Left hindlimb (tissue), 1 donor: ENCODE measurements around the gene RHOG.
"Not testable (repeated sequence)": the region's sequence is repeated elsewhere in the genome, so short reads cannot be mapped to it uniquely, and the experiment has no call there.

Experiments
- DNase-seq: peaks from one replicate; pipeline ENCODE4 v3.0.0-alpha.2; 2018

Gene RHOG

DNA sequence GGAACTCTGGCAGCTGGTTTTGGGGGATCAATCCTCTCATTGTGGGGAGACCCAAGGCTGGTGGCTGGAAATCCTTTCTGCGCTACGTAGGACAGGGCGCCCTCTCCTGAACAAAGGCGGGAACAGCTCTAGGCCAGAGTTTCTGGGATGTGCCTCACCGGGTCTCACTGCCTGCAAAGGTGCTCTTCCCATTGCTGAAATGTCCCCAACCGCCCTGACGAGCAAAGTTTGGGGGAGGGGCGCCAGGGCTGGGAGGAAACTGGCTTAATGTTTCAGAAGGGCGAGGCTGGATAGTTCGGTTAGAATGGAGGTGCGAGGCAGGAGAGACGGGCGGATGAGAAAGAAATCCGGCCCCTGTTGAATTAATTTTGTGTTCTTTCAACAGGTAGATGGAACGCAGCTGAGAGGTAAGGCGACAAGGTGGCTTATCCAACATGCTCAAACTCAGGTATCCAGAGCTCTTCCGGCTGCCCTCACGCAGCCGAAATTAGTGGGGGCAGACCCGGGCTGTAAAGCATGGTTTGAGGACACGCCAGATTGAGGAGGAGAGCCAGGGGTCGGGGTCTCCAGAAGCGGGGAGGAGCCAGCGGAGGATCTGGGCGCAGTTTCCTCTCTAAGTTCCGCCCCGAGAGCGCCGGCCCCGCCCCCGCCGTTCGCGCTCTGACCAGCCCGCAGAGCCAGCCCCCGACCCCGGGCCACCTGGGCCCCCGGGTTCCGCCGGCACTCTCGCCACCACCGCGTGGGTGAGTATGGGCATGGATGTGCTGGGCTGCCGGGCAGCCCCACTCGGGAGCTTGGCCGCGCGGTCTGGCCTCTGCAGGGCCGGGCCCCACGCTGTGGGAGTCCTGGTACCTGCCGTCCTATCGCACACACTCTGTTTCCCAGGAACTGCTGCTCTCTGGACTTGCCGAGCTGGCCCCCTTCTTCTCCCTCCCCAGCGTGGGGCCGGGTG is 32.6 kb downstream of the RHOG start, which contains the start of gene PGAP2:
Gene PGAP2 (plus strand): TSS at position 652 of the 952 bp plus-strand sequence. CDS start 2,700 bp downstream, outside the sequence.
- DNase-seq = peak; percentile 76

DNA sequence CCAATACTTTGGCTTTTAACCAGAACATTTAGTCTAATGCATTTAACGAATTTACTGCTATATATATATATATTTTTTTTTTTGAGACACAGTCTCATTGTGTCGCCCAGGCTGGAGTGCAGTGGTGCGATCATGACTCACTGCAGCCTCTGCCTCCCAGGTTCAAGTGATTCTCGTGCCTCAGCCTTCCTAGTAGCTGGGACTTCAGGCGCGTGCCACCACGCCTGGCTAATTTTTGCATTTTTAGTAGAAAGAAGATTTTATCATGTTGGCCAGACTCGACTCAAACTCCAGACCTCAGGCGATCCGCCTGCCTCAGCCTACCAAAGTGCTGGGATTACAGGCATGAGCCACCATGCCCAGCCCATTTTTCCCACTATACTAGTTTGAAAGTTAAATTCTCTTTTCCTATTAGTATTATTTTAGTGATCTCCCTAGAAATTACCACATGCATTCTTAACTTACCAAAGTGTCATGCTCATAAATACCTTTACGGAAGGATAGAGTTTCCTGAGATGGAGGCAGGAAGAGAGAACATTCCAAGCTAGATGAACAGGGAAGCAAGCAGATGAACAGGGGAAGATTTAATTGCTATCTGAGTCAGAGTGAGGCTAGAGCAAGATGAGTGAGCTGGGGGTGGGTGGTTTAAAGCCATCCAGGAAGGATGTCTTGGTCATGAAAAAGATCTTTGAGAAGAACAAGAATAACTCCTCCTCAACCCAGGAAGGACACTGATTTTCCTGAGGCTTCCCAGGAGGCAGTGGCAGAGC is 36.8 kb downstream of the RHOG start:
- no peak for DNase-seq

DNA sequence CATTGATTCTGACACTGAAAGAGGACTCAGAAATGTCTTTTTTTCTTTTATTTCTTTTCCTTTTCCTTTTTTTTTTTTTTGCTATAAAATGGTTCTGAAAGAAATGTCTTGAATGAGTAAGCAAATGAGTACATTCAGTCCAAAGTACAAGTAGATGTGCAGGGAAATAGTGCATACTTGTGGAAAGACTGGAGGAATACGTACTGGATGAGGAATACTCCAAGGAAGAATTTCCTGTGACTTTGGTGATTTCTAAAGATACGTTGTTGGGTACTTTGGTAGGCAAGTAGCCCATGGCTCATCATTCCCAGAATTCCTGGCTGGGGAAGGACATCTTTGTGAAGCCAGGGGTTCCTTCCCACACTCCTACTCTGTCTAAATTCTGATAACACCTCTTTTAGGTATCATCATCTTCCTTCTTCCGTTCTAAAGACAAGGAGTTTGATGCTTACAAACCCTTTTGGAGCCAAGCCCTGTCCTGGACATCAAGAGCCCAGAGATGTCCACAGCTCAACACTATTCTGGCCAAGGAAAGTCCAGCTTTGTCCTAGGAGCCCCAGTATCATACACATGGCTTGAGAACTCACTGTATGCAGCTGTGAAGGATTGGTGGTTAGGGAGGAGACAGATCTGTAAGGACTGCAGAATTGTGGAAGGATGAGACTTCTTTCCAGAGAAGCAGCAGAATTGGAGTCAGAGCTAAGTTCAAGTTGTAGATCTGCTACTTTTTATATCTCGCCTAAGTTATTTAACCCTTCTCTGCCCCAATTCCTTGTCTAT is 38.6 kb downstream of the RHOG start:
- no peak for DNase-seq

DNA sequence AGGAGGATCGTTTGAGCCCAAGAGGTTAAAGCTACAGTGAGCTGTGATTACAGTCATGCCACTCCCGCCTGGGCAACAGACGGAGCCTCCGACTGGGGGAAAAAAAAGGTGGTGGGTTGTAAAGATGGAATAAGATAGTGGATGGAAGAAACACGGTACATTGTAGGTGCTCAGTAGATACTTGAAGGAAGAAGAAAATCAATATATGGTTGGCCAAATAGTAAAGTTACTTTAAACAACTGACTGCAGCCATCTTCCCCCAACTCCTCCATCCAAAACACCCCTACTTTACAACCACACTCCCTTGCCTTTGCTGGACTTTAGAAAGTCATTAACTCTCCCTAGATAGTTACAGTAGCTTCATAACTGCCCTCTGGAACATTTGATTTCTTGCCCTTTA is 40.9 kb downstream of the RHOG start:
- DNase-seq = no peak

DNA sequence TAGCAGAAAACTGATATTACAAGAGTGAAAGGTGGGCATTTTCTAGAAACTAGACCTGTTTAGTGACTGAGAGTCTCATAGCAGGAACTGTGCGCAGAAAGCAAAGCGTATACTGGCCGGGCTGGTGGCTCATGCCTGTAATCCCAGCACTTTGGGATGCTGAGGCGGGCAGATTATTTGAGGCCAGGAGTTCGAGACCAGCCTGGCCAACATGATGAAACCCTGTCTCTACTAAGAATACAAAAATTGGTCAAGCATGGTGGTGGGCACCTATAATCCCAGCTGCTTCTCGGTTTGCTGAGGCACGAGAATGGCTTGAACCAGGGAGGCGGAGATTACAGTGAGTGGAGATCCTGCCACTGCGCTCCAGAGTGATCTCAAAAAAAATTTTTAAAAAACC is 41.6 kb downstream of the RHOG start:
- no peak for DNase-seq

DNA sequence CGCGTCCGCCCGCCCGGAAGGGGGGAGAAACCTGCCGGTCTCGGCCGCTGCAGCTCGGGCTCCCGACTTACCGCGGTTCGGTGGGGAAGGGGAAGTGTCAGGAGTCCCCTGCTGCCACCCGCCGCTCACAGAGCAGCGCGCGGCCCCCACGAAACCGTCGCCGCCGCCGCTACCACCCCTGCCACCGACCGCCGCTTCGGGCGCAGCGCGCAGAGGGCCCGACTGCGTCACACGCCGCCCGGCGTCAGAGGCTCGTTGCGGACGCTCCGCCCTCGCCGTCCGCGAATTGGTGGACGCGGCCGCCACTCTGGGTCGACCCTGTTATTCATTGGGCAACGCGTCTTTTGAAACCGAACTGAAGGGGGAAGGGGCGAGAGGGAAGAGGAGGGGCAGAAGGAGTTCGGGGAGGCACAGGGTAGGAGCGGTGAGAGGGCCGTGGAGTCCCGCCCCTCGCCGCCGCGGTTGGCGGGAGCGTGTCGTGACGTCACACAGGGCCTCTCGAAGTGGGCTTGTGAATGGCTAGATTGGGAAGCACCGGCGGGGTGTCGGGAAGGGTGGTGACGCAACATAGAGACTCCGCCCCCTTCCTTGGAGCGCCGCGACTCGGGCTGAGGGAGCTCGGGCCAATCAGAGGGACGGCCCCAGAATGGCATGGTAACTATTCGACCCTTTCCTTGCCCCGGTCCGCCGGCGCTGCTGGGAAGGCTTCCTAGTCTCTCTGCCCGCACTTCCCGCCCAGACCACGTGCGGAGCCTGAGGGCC is 43.2 kb downstream of the RHOG start, which contains the start of gene NUP98:
Gene NUP98 (minus strand): TSS at position 226 of the 762 bp plus-strand sequence. CDS start 15,437 bp downstream, outside the sequence.
- peak; percentile 100 for DNase-seq

DNA sequence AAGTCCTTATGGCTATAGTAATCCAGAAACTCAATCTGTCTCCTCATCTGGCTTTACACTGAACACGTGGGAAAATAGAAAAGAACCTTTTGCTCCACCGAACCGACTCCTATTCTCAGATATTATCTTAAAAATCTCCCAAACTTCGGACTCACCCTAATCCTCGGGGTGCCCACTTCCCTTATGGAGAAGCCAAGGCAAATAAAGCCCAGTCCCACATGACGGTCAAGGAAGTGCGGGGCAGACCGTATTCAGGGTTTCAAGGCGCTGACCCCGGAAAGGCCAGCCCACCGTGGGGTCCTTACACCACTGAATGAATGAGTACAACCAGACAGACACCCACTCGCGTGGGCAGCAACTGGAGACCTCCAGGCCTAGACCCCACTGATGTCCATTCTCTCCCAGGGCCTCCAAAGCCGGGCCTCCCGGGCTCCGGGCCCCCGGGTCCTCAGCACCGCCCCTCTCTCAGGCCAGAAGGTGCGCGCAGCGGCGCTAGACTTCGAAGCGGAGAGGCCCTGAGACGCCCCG is 43.9 kb downstream of the RHOG start:
- DNase-seq = no peak

DNA sequence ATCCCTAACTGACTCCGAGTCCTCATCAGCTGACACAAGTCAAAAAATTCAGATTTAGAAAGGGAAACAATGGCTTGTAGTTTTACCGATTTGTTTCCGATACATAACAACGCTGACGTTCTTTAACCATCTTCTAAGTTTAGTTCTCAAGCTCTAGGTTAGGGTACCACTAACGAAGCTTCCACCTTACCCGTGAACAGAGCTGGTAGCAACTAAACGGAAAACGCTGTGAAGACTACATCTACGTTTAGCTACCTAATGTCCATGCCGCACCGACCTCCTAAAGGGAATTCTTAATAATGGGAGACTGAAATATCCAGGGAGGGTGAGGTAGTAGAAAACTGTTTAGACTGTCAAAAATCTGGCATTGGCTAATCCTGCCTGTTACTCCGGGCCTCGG is 44.4 kb downstream of the RHOG start:
- no peak for DNase-seq

DNA sequence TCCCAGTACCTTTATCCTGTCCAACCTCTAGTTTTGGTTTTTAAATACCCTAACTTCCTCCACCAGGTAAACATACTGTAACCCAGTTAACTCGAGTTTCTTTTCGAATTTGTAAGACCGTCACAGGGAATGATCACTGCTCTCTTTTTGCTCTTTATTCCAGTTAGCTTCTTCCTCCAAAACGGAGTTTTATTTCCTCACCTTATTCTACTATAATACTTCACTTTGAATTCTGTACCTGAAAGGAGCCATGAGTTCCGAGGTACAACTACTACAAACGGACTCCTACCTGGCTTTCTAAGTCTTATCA is 44.8 kb downstream of the RHOG start:
- no peak for DNase-seq

DNA sequence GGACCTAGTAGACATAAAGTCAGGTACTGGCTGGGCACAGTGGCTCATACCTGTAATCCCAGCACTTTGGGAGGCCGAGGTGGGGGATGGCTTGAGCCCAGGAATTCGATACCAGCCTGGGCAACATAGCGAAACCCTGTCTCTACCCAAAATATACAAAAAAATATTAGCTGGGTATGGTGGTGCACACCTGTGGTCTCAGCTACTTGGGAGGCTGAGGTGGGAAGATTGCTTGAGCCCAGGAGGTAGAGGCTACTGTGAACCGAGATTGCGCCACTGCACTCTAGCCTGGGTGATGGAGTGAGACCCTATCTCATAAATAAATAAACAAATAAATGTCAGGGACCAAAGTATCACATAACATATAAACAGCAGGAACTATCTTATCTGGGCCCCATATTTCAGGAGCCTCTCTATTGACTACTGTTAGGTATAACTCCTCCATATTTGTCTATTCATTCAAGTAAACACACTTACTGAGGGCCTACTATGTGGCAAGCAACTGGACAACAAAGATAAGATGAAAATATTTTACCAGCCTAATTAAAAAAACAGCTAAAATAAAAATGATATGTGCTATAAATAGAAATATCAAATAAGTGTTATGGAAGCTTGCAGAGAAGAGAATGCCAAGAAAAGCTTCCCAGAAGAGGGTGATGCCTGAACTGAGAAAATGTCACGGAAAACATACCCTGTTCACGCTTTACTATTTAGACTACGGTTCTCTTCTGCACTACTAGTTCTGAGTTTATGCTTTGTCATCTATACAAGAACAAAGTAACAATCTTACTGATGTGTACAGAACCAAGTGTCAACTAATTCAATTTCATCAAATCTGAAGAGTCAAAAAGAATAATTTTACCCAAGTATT is 45.4 kb downstream of the RHOG start:
- no peak for DNase-seq

DNA sequence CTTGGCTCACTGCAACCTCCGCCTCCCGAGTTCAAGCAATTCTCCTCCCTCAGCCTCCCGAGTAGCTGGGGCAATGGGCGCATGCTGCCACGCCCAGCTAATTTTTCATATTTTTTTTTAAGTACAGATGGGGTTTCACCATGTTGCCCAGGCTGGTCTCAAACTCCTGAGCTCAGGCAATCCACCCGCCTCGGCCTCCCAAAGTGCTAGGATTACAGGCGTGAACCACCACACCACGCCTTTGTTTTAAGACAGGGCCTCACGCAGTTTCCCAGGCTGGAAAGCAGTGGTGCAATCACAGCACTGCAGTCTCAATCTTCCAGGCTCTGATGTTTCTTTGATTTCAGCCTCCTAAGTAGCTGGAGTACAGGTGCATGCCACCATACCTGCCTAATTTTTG is 46.4 kb downstream of the RHOG start:
- not testable (repeated sequence) for DNase-seq

DNA sequence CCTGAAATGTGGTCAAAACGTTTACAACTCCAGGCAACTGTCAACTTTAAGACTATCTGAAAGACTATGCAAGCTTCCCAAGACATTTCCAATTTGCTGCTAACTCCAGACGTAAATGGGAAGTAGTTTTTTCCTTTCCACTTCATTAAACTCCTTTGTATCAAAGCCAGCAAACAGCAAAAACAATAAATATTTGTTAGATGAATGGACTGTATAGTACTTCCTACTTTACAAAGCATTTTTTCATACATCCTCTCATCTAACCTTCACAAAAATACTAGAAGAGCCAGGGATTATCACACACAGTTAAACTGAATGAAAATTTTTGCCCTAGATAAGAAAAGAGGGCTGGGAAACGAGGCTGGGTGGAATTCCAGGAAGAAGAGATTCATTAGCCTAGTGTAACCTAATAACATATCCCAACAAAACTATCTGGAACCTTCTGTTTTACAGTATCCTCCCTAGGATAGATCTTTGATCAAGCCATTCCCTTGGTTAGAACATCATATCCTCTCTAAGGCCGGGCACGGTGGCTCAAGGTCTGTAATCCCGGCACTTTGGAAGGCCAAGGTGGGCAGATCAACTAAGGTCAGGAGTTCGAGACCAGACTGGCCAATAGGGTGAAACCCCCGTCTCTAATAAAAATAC is 53.9 kb downstream of the RHOG start:
- no peak for DNase-seq

DNA sequence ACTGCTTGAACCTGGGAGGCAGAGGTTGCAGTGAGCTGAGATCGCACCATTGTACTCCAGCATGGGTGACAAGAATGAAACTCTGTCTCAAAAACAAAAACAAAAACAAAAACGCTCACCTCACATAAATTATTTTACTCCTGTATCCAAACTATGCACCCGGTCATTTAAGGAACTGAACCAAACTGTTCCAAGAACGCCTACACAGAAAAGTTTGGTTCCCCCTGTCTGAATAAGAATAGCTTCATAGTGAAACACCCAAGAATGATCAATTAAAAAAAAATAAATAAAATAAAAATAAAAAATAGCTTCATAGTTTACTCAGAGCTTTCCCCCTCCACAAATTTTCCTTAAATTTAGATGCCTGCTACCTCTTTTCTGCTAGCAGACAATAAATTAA is 57.1 kb downstream of the RHOG start:
- DNase-seq = no peak

DNA sequence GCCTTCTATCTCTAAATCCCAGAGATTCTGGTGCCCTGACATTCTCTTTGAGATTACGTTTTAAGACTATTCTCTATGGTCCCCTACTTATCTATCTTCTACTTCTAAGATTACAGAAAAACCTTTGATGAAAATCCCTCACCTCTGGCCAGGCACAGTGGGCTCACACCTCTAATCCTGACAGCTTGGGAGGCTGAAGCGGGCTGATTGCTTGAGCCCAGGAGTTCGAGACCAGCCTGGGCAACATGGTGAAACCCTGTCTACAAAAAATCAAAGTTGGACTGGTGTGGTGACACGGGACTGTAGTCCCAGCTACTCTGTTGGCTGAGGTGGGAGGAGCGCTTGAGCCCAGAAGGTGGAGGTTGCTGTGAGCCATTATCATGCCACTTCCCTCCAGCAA is 57.8 kb downstream of the RHOG start:
- DNase-seq = no peak

DNA sequence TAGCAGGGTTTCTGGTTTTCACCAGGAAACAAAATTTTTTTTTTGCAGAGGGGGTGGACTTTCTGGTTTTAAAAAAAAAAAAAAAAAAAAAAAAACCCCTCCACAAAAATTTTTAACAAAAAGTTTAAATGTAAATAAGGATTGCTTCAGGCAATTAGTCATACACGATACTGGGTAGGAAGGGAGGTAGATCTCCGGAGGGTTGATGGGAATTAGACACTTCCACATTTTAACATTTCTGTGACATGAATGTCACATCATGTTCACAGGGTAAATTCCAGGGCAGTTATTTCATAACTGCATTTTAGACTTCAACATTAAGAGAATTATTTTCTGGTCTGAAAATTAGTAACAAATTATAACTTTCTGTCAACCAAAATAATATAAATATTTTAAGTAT is 59.3 kb downstream of the RHOG start:
- no peak for DNase-seq
